ENCODE measurements around the gene ZNF785.

- TF ChIP-seq YY1 (IDR thresholded peaks at IDR 0.05; ENCODE audit: insufficient read depth, insufficient read length) (no peak), ZNF274 (IDR thresholded peaks at IDR 0.05; ENCODE audit: low read depth, low read length) (no peak)
Observed at GRCh38 chr16:30551781-30552180, 33.7 kb downstream of the ZNF785 start.
